Stimulated activated CD4-positive, alpha-beta T cell treated with anti-CD3 and anti-CD28 coated beads, TNF-alpha, amount 100 ng/mL, for 4 hours (primary cell): ENCODE measurements around the gene TRAPPC4.
"Not testable (repeated sequence)": the region's sequence is repeated elsewhere in the genome, so short reads cannot be mapped to it uniquely, and the experiment has no call there.

ENCODE experiments used
- DNase-seq, 3 experiments: peaks; one replicate each; pipeline ENCODE4 v3.0.0-alpha.2; 2020; ENCODE audit warnings: low read depth in 3 of 3

Gene TRAPPC4

GRCh38 chr11:119018074-119018938, at the start of gene TRAPPC4, which contains the start of gene RPS25:
Gene TRAPPC4, plus strand, starts transcription at chr11:119018766. Its CDS starts 30 bp downstream, at chr11:119018796.
Gene RPS25, minus strand, starts transcription at chr11:119018343. Its CDS starts 59 bp downstream, at chr11:119018284.
- DNase-seq: peak; percentile 85 to 91 (median 89)

- not testable (repeated sequence) for DNase-seq
Measured at GRCh38 chr11:118969508-118969907, 49.1 kb upstream of the TRAPPC4 start.

- no peak for DNase-seq
Measured at GRCh38 chr11:118971646-118972045, 46.9 kb upstream of the TRAPPC4 start, which contains the start of gene FOXR1. Gene FOXR1, plus strand, starts transcription at chr11:118971761. Its CDS starts 171 bp downstream, at chr11:118971932.

GRCh38 chr11:118973985-118974384, 44.6 kb upstream of the TRAPPC4 start:
- no peak for DNase-seq

- no peak for DNase-seq
Measured at GRCh38 chr11:118975771-118976709, 42.5 kb upstream of the TRAPPC4 start.

- DNase-seq: no peak
Measured at GRCh38 chr11:118979434-118979833, 39.1 kb upstream of the TRAPPC4 start.

- DNase-seq: no peak
Measured at GRCh38 chr11:118980191-118980881, 38.2 kb upstream of the TRAPPC4 start.

DNA sequence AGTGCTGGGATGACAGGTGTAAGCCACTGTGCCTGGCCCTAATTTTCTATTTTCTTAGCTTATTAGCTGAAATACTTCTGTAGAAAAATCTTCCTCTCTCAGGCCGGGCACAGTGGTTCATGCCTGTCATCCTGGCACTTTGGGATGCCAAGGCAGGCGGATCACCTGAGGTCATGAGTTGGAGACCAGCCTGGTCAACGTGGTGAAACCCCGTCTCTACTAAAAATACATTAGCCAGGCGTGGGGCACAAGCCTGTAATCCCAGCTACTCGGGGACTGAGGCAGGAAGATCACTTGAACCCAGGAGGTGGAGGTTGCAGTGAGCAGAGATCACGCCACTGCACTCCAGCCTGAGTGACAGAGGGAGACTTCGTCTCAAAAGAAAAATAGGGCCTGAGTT, 34.2 kb upstream of the TRAPPC4 start:
- not testable (repeated sequence) for DNase-seq

GRCh38 chr11:118984825-118985224, 33.7 kb upstream of the TRAPPC4 start:
- DNase-seq: no peak

DNA sequence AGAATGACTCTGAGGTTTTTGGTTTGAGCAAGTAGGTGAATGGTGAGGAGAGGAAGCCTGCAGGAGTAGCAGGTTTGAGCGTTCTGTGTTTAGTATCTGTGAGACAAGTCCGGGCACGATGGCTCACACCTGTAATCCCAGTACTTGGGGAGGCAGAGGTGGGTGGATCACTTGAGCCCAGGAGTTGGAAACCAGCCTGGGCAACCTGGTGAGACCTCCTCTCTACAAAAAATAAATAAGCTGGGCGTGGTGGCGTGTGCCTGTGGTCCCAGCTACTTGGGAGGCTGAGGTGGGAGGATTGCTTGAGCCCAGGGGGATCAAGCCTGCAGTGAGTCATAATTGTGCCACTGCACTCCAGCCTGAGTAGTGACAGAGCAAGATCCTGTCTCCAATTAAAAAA, 30.3 kb upstream of the TRAPPC4 start:
- DNase-seq: no peak

- DNase-seq: not testable (repeated sequence)
Measured at GRCh38 chr11:118991486-118992038, 27.0 kb upstream of the TRAPPC4 start.

DNA sequence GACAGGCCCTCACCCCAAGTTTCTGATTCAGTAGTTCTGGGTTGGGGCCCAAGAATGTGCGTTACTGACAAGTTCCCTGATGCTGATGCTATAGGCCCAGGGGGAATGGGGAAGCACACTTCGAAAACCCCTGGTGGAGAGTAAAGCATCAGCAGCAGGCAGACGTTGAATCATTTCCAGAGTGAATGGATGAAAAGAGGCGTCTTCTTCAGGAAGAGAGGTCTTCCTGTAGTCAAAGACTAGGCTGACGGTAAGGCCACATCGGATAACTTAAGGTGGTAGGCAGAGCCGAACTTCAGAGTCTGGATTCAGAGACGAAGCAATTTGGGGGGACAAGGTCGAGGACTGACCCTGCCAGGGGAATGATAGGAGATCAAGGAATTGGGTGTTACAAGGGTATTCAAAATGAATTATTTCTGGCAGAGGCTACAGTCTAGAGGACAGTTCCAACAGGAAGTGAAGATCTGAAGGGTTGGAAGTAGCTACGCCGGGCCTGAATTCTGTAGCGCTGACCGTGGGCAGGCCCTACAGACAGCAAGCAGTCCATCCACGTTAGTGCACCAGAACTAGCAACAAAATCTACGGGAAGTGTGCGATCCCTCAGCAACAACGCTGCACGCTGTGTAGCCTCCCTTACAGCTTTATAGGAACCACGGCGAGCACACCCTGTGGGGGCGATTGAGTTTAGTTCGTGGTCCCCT, 21.5 kb upstream of the TRAPPC4 start:
- no peak for DNase-seq

- DNase-seq: peak; percentile 89 to 93 (median 91)
Measured at GRCh38 chr11:118997627-118998387, 20.8 kb upstream of the TRAPPC4 start, which contains the start of gene CENATAC. Gene CENATAC, plus strand, starts transcription at chr11:118998138. Its CDS starts 60 bp downstream, at chr11:118998198.

GRCh38 chr11:118998388-118998717, 20.2 kb upstream of the TRAPPC4 start:
- no peak for DNase-seq

DNA sequence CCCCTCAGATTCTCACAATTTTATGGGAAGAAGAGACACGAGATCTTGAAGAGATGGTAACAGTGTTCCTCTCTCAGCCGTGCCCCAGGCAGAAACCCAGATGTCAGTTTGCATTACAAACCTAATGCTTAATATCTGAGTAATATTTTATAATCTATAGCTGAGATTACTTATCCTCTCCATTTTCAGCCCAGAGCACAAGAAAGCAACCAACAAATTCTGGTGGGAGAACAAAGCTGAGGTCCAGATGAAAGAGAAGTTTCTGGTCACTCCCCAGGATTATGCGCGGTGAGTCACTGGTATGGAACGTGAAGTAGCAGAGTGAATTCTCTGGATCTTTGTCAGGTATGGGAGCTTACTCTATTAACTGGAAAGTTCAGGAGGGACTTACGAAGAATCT, 19.7 kb upstream of the TRAPPC4 start:
- no peak for DNase-seq

DNA sequence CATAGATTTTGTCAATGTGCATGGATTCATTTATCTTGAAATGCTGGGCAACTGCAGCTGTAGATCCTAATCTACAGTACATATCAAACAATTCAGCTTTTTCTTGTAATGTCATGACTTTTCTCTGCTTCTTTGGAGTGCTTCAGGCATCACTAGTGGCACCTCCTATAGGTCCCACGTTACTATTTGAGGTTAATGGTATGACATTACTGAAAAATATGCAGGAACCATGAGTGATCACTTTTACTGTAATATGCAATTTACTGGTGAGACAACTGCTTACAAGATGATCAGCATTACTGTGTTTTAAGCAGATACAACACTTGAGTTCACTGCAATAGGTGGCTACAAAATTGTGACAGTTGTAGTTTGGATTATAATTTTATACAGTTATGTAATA, 17.7 kb upstream of the TRAPPC4 start:
- DNase-seq: no peak

- DNase-seq: no peak
Measured at GRCh38 chr11:119006656-119007055, 11.9 kb upstream of the TRAPPC4 start.

- no peak for DNase-seq
Measured at GRCh38 chr11:119011476-119012053, 7.0 kb upstream of the TRAPPC4 start.

- no peak for DNase-seq
Measured at GRCh38 chr11:119012629-119013170, 5.9 kb upstream of the TRAPPC4 start.
